Measurements from ENCODE around the gene SLC5A4. TPM values are rescaled to one million over a fixed set of nuclear protein-coding genes. Genes with fewer than 3 reads are reported as not detected.

The SLC5A4 gene
- polyA plus RNA-seq, 4 donors = 0.75 to 9.4 (median 6.8) TPM

DNA sequence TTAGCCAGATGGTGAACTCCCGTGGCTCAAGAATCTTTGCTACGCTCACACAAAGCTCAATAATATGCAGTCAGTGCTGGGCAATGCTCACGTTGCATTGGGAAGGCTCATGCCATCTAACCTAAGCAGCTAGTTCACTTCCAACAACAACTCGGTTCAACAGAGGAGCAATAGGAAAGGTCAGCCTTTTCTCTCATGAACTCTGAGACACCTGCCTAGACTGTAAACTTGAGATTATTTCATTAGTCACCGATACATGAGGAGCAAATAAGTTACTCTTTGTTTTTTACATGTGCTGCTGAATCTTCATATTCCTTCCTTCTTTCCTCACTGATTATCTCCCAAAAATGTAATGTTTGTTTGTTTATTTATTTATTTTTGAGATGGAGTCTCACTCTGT, 9.0 kb downstream of the SLC5A4 start:
- Histone ChIP-seq H3K9me3 (ENCODE audit: control insufficient read depth in 2 of 2, insufficient read depth in 1 of 2, low read depth in 1 of 2, low read length in 1 of 2) (no peaks in the 10 kb centered on the region), H3K4me3 (ENCODE audit: low read depth in 1 of 3, low read length in 3 of 3) (no peak overlapping the region), H3K36me3 (ENCODE audit: control insufficient read depth in 3 of 3, insufficient read depth in 2 of 3, low read depth in 1 of 3, low read length in 3 of 3) (no peaks in the 10 kb centered on the region), H3K4me1 (ENCODE audit: control insufficient read depth in 3 of 3, insufficient read depth in 2 of 3, low read depth in 1 of 3, low read length in 2 of 3) (peaks cover 0 to 59% (median 11%) of the 10 kb centered on the region in 3 donors), H3K27ac (ENCODE audit: low read depth in 1 of 3, low read length in 2 of 3) (no peak overlapping the region), H3K27me3 (ENCODE audit: control insufficient read depth in 3 of 3, insufficient read depth in 3 of 3, low read length in 3 of 3) (no peaks in the 10 kb centered on the region)
- FAIRE-seq = no peak
- DNase-seq = peak; percentile 42 to 78
- WGBS, 3 donors = 34 to 68% (median 38%) methylated on average over 5 of the region's 5 CpGs

DNA sequence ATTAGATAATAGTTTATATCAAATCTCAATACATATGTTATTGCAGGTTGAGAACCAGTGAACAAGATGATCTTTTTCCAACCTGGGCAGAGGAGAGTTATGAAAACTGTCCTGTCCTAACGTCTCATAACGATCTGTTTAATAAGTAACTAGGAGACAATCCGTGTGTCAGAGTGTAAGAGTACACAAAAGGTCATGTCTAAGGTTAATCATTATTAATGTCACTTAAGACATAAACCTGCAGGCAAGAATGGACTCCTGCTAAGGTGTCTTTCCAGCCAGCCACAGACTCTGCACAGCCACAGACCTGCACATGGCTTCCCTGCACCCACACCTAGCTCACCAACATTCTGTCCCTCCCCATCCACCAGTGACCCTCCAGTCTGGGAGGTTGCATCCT, 10.1 kb downstream of the SLC5A4 start:
- peak; percentile 78 to 93 for DNase-seq
- H3K9me3 ChIP-seq (ENCODE audit: control insufficient read depth in 2 of 2, insufficient read depth in 1 of 2, low read depth in 1 of 2, low read length in 1 of 2) = no peaks in the 10 kb centered on the region
- no peak overlapping the region for H3K4me3 ChIP-seq (ENCODE audit: low read depth in 1 of 3, low read length in 3 of 3)
- peaks cover 0 to 67% (median 14%) of the 10 kb centered on the region in 3 donors for H3K4me1 ChIP-seq (ENCODE audit: control insufficient read depth in 3 of 3, insufficient read depth in 2 of 3, low read depth in 1 of 3, low read length in 2 of 3)
- no peaks in the 10 kb centered on the region for H3K36me3 ChIP-seq (ENCODE audit: control insufficient read depth in 3 of 3, insufficient read depth in 2 of 3, low read depth in 1 of 3, low read length in 3 of 3)
- 5 to 53% (median 35%) methylated on average over 3 of the region's 3 CpGs for WGBS, 3 donors
- FAIRE-seq = no peak
- no peak overlapping the region for H3K27ac ChIP-seq (ENCODE audit: low read depth in 1 of 3, low read length in 2 of 3)
- H3K27me3 ChIP-seq (ENCODE audit: control insufficient read depth in 3 of 3, insufficient read depth in 3 of 3, low read length in 3 of 3) = no peaks in the 10 kb centered on the region

DNA sequence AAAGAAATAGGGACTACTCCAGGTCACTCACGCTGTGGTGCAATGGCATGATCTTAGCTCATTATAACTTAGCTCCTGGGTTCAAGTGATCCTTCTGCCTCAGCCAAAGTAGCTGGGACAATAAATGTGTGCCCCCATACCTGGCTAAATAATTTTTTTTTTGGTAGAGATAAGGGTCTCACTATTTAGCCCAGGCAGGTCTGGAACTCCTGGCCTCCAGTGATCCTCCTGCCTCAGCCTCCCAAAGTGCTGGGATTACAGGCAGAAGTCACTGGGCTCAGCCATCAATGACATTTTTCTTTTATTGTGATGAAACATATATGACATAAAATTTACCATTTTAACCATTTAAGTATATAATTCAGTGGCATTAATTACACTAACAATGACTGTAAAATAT, 10.6 kb downstream of the SLC5A4 start:
- 64 to 84% (median 77%) methylated on average over 1 of the region's 1 CpG for WGBS, 3 donors
- FAIRE-seq = no peak

DNA sequence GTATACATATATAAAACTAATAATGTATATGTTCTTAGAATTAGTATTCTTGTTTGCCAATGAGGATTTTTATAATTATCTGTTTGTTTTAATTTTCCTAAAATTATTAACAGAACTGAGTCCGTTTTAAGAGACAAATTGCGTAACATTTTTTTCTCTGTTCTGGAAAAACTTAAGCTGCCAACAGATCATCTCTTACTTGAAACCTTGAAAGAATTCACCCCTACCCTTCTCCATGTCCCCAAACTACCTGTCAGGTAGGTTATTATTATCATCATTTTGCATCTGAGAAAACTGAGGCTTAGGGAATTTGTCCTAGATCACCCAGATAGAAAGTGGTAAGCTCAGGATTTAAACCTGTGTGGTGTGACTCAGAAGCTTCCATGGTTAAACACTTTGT, 14.7 kb downstream of the SLC5A4 start:
- H3K4me3 ChIP-seq (ENCODE audit: low read depth in 1 of 3, low read length in 3 of 3) = no peak overlapping the region
- H3K4me1 ChIP-seq (ENCODE audit: control insufficient read depth in 3 of 3, insufficient read depth in 2 of 3, low read depth in 1 of 3, low read length in 2 of 3) = peaks cover 0 to 44% (median 7%) of the 10 kb centered on the region in 3 donors
- H3K27me3 ChIP-seq (ENCODE audit: control insufficient read depth in 3 of 3, insufficient read depth in 3 of 3, low read length in 3 of 3) = no peaks in the 10 kb centered on the region
- DNase-seq (no peak), FAIRE-seq (no peak)
- peak overlapping the region in 1 of 3 donors; percentile 73 for H3K27ac ChIP-seq (ENCODE audit: low read depth in 1 of 3, low read length in 2 of 3)
- H3K9me3 ChIP-seq (ENCODE audit: control insufficient read depth in 2 of 2, insufficient read depth in 1 of 2, low read depth in 1 of 2, low read length in 1 of 2) = no peaks in the 10 kb centered on the region
- WGBS, 3 donors = 40 to 52% (median 47%) methylated on average over 2 of the region's 2 CpGs
- peaks cover 0 to 5% (median 0%) of the 10 kb centered on the region in 3 donors for H3K36me3 ChIP-seq (ENCODE audit: control insufficient read depth in 3 of 3, insufficient read depth in 2 of 3, low read depth in 1 of 3, low read length in 3 of 3)

More for the DNA sequence above, 10.6 kb downstream of the SLC5A4 start:
- Histone ChIP-seq H3K27ac (ENCODE audit: low read depth in 1 of 3, low read length in 2 of 3) (no peak overlapping the region), H3K9me3 (ENCODE audit: control insufficient read depth in 2 of 2, insufficient read depth in 1 of 2, low read depth in 1 of 2, low read length in 1 of 2) (no peaks in the 10 kb centered on the region), H3K36me3 (ENCODE audit: control insufficient read depth in 3 of 3, insufficient read depth in 2 of 3, low read depth in 1 of 3, low read length in 3 of 3) (no peaks in the 10 kb centered on the region), H3K4me1 (ENCODE audit: control insufficient read depth in 3 of 3, insufficient read depth in 2 of 3, low read depth in 1 of 3, low read length in 2 of 3) (peaks cover 0 to 64% (median 14%) of the 10 kb centered on the region in 3 donors), H3K4me3 (ENCODE audit: low read depth in 1 of 3, low read length in 3 of 3) (no peak overlapping the region), H3K27me3 (ENCODE audit: control insufficient read depth in 3 of 3, insufficient read depth in 3 of 3, low read length in 3 of 3) (no peaks in the 10 kb centered on the region)
- DNase-seq = no peak

DNA sequence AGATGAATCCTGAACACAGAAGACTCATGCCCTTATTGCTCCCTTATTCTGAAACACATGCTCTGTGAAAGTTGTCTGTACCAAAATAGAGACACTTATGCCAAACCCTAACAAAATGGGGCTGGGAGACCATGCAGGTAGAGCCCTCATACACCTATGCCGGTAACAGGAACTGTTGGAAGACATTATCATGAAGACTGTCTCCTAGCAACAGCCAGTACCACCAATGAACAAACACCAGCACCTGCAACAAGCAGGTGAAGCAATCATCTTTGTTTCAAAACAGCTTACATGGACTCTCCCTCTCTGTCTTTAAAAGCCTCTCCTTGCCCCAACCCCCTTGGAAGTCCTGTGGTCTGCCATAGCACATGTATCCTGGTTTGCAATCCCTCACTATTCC, 17.2 kb downstream of the SLC5A4 start:
- 17 to 63% (median 20%) methylated on average over 1 of the region's 1 CpG for WGBS, 3 donors
- peaks cover 0 to 28% (median 7%) of the 10 kb centered on the region in 3 donors for H3K4me1 ChIP-seq (ENCODE audit: control insufficient read depth in 3 of 3, insufficient read depth in 2 of 3, low read depth in 1 of 3, low read length in 2 of 3)
- peaks cover 0 to 11% (median 0%) of the 10 kb centered on the region in 3 donors for H3K36me3 ChIP-seq (ENCODE audit: control insufficient read depth in 3 of 3, insufficient read depth in 2 of 3, low read depth in 1 of 3, low read length in 3 of 3)
- FAIRE-seq (no peak), DNase-seq (peak; percentile 22 to 60)
- no peak overlapping the region for H3K4me3 ChIP-seq (ENCODE audit: low read depth in 1 of 3, low read length in 3 of 3)
- no peaks in the 10 kb centered on the region for H3K27me3 ChIP-seq (ENCODE audit: control insufficient read depth in 3 of 3, insufficient read depth in 3 of 3, low read length in 3 of 3)
- H3K9me3 ChIP-seq (ENCODE audit: control insufficient read depth in 2 of 2, insufficient read depth in 1 of 2, low read depth in 1 of 2, low read length in 1 of 2) = no peaks in the 10 kb centered on the region
- H3K27ac ChIP-seq (ENCODE audit: low read depth in 1 of 3, low read length in 2 of 3) = no peak overlapping the region

DNA sequence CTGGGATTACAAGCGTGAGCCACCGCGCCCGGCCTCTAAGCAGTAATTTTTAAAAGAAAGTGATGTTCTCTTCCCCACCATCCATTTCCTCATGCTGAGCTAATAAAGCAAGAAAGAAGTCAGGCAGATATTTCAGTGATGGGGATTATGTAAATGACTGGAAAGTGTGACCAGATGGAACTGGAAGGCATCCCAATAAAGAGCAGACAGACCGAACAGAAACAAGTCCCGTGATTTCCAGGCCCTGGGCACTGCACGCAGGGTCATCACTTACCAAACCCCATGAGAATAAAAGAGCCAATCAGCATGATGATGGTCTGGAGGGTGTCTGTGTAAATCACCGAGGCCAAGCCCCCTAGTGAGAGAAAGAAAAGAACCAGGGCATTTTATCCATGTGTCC, 18.2 kb downstream of the SLC5A4 start:
- 78 to 92% (median 84%) methylated on average over 8 of the region's 8 CpGs for WGBS, 3 donors
- Histone ChIP-seq H3K27me3 (ENCODE audit: control insufficient read depth in 3 of 3, insufficient read depth in 3 of 3, low read length in 3 of 3) (no peaks in the 10 kb centered on the region), H3K27ac (ENCODE audit: low read depth in 1 of 3, low read length in 2 of 3) (no peak overlapping the region), H3K4me3 (ENCODE audit: low read depth in 1 of 3, low read length in 3 of 3) (no peak overlapping the region), H3K4me1 (ENCODE audit: control insufficient read depth in 3 of 3, insufficient read depth in 2 of 3, low read depth in 1 of 3, low read length in 2 of 3) (peaks cover 0 to 21% (median 4%) of the 10 kb centered on the region in 3 donors), H3K36me3 (ENCODE audit: control insufficient read depth in 3 of 3, insufficient read depth in 2 of 3, low read depth in 1 of 3, low read length in 3 of 3) (peaks cover 0 to 11% (median 0%) of the 10 kb centered on the region in 3 donors), H3K9me3 (ENCODE audit: control insufficient read depth in 2 of 2, insufficient read depth in 1 of 2, low read depth in 1 of 2, low read length in 1 of 2) (no peaks in the 10 kb centered on the region)
- FAIRE-seq = no peak
- no peak for DNase-seq

DNA sequence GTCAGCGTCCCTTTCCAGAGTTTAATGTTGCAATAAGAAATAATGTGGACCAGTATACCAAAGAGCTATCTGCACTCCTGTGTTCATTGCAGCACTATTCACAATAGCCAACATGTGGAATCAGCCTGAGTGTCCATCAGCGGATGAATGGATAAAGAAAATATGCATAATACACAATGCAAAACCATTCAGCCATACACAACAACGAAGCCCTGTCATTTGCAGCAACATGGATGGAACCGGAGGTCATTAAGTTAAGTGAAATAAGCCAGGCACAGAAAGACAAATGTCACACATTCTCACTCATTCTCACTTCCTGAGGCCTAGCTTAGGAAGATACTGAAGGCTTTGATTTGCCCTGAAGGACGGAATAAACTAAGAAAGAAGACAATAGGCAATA, 22.1 kb downstream of the SLC5A4 start:
- H3K36me3 ChIP-seq (ENCODE audit: control insufficient read depth in 3 of 3, insufficient read depth in 2 of 3, low read depth in 1 of 3, low read length in 3 of 3) = peaks cover 0 to 21% (median 0%) of the 10 kb centered on the region in 3 donors
- FAIRE-seq = no peak
- H3K27me3 ChIP-seq (ENCODE audit: control insufficient read depth in 3 of 3, insufficient read depth in 3 of 3, low read length in 3 of 3) = no peaks in the 10 kb centered on the region
- WGBS, 3 donors = 80 to 96% (median 87%) methylated on average over 5 of the region's 5 CpGs
- no peak overlapping the region for H3K27ac ChIP-seq (ENCODE audit: low read depth in 1 of 3, low read length in 2 of 3)
- no peaks in the 10 kb centered on the region for H3K9me3 ChIP-seq (ENCODE audit: control insufficient read depth in 2 of 2, insufficient read depth in 1 of 2, low read depth in 1 of 2, low read length in 1 of 2)
- DNase-seq = no peak
- no peak overlapping the region for H3K4me3 ChIP-seq (ENCODE audit: low read depth in 1 of 3, low read length in 3 of 3)
- peaks cover 0 to 3% (median 0%) of the 10 kb centered on the region in 3 donors for H3K4me1 ChIP-seq (ENCODE audit: control insufficient read depth in 3 of 3, insufficient read depth in 2 of 3, low read depth in 1 of 3, low read length in 2 of 3)

DNA sequence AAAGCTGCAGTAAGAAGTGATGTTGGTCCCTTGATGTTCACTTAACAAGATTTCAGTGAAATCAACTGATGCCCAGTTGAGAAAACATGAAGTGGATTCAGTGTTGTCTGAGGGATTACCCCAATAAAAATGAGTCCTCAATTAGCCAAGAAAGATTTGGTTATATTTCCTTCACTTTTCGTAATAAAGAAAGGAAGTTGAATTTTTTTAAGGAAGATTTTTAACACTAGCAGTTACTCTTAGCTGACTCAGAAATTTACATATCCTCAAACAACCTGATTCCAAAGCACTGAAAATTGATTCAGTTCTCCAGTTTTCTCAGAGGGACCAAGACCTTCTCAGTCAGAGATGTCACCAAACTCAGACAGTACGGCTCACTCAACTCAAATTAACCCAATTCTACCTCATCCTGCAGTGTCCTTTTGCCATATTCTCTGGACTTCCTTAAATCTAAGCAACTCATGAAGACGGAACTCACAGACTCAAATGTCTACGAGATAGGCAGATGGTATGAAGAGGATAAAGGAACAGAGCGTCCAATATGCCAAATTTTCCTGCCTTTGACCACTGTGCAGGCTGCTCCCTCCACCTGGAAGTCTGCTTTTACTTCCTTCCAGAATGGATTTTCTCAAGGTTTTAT, 22.8 kb downstream of the SLC5A4 start:
- FAIRE-seq = no peak
- WGBS, 3 donors = 64 to 90% (median 76%) methylated on average over 5 of the region's 5 CpGs
- H3K36me3 ChIP-seq (ENCODE audit: control insufficient read depth in 3 of 3, insufficient read depth in 2 of 3, low read depth in 1 of 3, low read length in 3 of 3) = peaks cover 0 to 25% (median 0%) of the 10 kb centered on the region in 3 donors

More for the DNA sequence above, 22.8 kb downstream of the SLC5A4 start:
- Histone ChIP-seq H3K4me3 (ENCODE audit: low read depth in 1 of 3, low read length in 3 of 3) (no peak overlapping the region), H3K4me1 (ENCODE audit: control insufficient read depth in 3 of 3, insufficient read depth in 2 of 3, low read depth in 1 of 3, low read length in 2 of 3) (no peaks in the 10 kb centered on the region), H3K27me3 (ENCODE audit: control insufficient read depth in 3 of 3, insufficient read depth in 3 of 3, low read length in 3 of 3) (no peaks in the 10 kb centered on the region), H3K27ac (ENCODE audit: low read depth in 1 of 3, low read length in 2 of 3) (no peak overlapping the region), H3K9me3 (ENCODE audit: control insufficient read depth in 2 of 2, insufficient read depth in 1 of 2, low read depth in 1 of 2, low read length in 1 of 2) (no peaks in the 10 kb centered on the region)
- no peak for DNase-seq

Measured in small intestine (tissue), 7 donors.